OCI-LY7 (cell line): ENCODE measurements around the gene COX6B1. TPM values are rescaled to one million over a fixed set of nuclear protein-coding genes. Genes with fewer than 3 reads are reported as not detected.

Experiments
- BruUV-seq: library from RNA; stranded (reverse); fragments of 400-500 nt; replicated peaks from 2 replicates; lab custom pipeline; 2021; lab: Mats Ljungman, UMichigan
- CTCF ChIA-PET: fragments of 300-600 bp; sonication (Branson Sonifier 250); formaldehyde crosslinking; loops from one replicate; lab custom pipeline; 2022; ENCODE audit warnings: antibody characterized with exemption; ENCODE audit not compliant: unreplicated experiment; lab: Charles Lee
- POLR2A ChIA-PET: fragments of 300-600 bp; sonication (Branson Sonifier 250); formaldehyde crosslinking; loops from one replicate; lab custom pipeline; 2022; ENCODE audit warnings: antibody characterized with exemption; lab: Charles Lee
- DNase-seq: peaks from one replicate; pipeline ENCODE4 v3.0.0-alpha.2; 2015; ENCODE audit warnings: low spot score
- H2AFZ ChIP-seq: fragments of 200-600 bp; sonication (generic), shearing (Covaris generic); 2 replicates; pipeline ENCODE4 v1.6.1; 2014; ENCODE audit warnings: mild to moderate bottlenecking, antibody characterized with exemption, low read length, moderate library complexity
- H3K27ac ChIP-seq: fragments of 200-600 bp; sonication (generic); 2 replicates; pipeline ENCODE4 v1.5.1; 2014; ENCODE audit warnings: mixed run types, low read depth, mild to moderate bottlenecking, moderate library complexity, low read length, inconsistent platforms; ENCODE audit not compliant: poor library complexity, severe bottlenecking
- H3K36me3 ChIP-seq: fragments of 200-600 bp; sonication (generic); 2 replicates; pipeline ENCODE4 v1.6.1; 2014; ENCODE audit warnings: mild to moderate bottlenecking, antibody characterized with exemption, low read length, moderate library complexity, mixed read lengths; ENCODE audit not compliant: insufficient read depth
- H3K4me1 ChIP-seq: fragments of 200-600 bp; sonication (generic); 2 replicates; pipeline ENCODE4 v1.5.1; 2014; ENCODE audit warnings: mild to moderate bottlenecking, low read length; ENCODE audit not compliant: insufficient read depth, poor library complexity, severe bottlenecking
- H3K4me2 ChIP-seq: fragments of 200-600 bp; sonication (generic); 2 replicates; pipeline ENCODE4 v1.6.1; 2014; ENCODE audit warnings: mild to moderate bottlenecking, low read length
- H3K4me3 ChIP-seq: fragments of 200-600 bp; sonication (generic); 2 replicates; pipeline ENCODE4 v1.5.1; 2014; ENCODE audit warnings: mild to moderate bottlenecking, low read depth, low read length; ENCODE audit not compliant: poor library complexity, severe bottlenecking
- H3K79me2 ChIP-seq: fragments of 200-600 bp; sonication (generic); 2 replicates; pipeline ENCODE4 v1.6.1; 2016; ENCODE audit warnings: low read depth, mild to moderate bottlenecking, low read length, moderate library complexity, mixed read lengths; ENCODE audit not compliant: insufficient read depth
- H3K9me2 ChIP-seq: fragments of 200-600 bp; sonication (generic); 2 replicates; pipeline ENCODE4 v1.6.1; 2016; ENCODE audit warnings: mild to moderate bottlenecking, low read length, mixed read lengths; ENCODE audit not compliant: insufficient read depth
- H3K9me3 ChIP-seq: fragments of 200-600 bp; sonication (generic); 2 replicates; pipeline ENCODE4 v1.6.1; 2014; ENCODE audit warnings: mild to moderate bottlenecking, mixed run types, low read length, mixed read lengths
- H4K20me1 ChIP-seq: fragments of 200-600 bp; sonication (generic); 2 replicates; pipeline ENCODE4 v1.6.1; 2014; ENCODE audit warnings: mild to moderate bottlenecking, antibody characterized with exemption, low read length, moderate library complexity, mixed read lengths; ENCODE audit not compliant: insufficient read depth
- CTCF ChIP-seq: fragments of 200-600 bp; sonication (generic); conservative IDR thresholded peaks from 2 replicates; pipeline ENCODE4 v1.5.1; 2014; ENCODE audit warnings: mild to moderate bottlenecking, antibody characterized with exemption, low read length, moderate library complexity, mixed read lengths
- EZH2phosphoT487 ChIP-seq: fragments of 200-600 bp; sonication (generic); IDR thresholded peaks from 2 replicates; pipeline ENCODE4 v1.6.1; 2018; ENCODE audit warnings: low read depth, borderline replicate concordance, mild to moderate bottlenecking, mixed run types, antibody characterized with exemption, low read length, moderate library complexity, mixed read lengths
- intact Hi-C: fragments of 100-400 bp; cut with micrococcal nuclease; formaldehyde crosslinking; loops from one replicate; pipeline ENCODE4 v1.10.0; 2022; ENCODE audit not compliant: unreplicated experiment
- total RNA-seq, 2 experiments: library from RNA; depleted of rRNA in 1 of 2; stranded (reverse); fragments of >200 nt in 1 of 2; shearing (Covaris generic) in 1 of 2; gene quantifications; 2 replicates each; pipeline ENCODE4 v1.2.3, GENCODE V29; 2014 to 2022

COX6B1 gene
- total RNA-seq, 2 experiments from 2014 or later = 373 to 536 TPM

DNA sequence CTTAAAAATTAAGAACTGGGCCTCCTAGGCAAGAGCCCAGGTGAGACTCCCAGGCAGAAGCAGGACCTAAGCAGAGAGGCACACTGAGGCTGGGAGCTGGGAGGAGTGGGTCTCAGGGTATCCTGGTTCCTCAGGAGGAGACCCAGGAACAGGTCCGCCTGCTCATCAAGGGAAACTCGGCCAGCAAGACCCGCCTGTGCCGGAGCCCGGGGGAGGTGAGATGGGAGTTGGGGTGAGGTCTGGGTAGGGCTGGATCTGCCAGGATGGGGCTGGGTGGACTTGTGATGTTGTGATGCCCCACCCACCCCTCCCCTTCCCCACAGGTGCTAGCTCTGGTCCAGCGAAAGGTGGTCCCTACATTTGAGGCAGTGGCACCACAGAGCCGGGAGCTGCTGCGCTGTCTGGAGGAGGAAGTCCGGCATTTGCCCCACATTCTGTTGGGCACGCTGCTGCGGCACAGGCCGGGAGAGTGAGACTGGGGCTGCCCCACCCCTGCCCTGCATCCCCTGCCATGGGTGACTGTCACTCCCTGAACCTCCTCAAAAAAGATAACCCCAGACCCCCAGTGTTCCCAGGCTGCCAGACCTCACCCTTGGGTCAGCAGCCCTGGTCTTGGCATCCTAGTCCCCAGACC is 28.7 kb upstream of the COX6B1 start:
- TF ChIP-seq EZH2phosphoT487 (no peak), CTCF (no peak)
- Histone ChIP-seq H3K9me3 (no peaks in the 10 kb centered on the region), H3K4me1 (no peaks in the 10 kb centered on the region), H3K36me3 (peaks cover 35% of the 10 kb centered on the region; the same call in 1 of the 2 replicates), H3K9me2 (no peaks in the 10 kb centered on the region), H3K27ac (no peak overlapping the region), H4K20me1 (no peaks in the 10 kb centered on the region), H3K4me2 (no peak overlapping the region), H3K4me3 (no peak overlapping the region), H2AFZ (no peak overlapping the region), H3K79me2 (no peaks in the 10 kb centered on the region)
- POLR2A ChIA-PET = no interaction called here
- DNase-seq = no peak
- intact Hi-C loops = no loop called here
- CTCF ChIA-PET = no interaction called here
- no TSS peak for BruUV-seq

GRCh38 chr19:35620001-35620400 is 28.1 kb upstream of the COX6B1 start:
- Histone ChIP-seq H3K9me2 (no peaks in the 10 kb centered on the region), H2AFZ (no peak overlapping the region), H4K20me1 (no peaks in the 10 kb centered on the region), H3K4me3 (no peak overlapping the region), H3K27ac (no peak overlapping the region), H3K4me2 (no peak overlapping the region), H3K4me1 (no peaks in the 10 kb centered on the region), H3K36me3 (peaks cover 34% of the 10 kb centered on the region; the same call in 1 of the 2 replicates), H3K79me2 (no peaks in the 10 kb centered on the region), H3K9me3 (no peaks in the 10 kb centered on the region)
- ChIA-PET POLR2A (no interaction called here), CTCF (no interaction called here)
- DNase-seq = no peak
- TF ChIP-seq EZH2phosphoT487 (no peak), CTCF (no peak)
- no TSS peak for BruUV-seq
- intact Hi-C loops = no loop called here

DNA sequence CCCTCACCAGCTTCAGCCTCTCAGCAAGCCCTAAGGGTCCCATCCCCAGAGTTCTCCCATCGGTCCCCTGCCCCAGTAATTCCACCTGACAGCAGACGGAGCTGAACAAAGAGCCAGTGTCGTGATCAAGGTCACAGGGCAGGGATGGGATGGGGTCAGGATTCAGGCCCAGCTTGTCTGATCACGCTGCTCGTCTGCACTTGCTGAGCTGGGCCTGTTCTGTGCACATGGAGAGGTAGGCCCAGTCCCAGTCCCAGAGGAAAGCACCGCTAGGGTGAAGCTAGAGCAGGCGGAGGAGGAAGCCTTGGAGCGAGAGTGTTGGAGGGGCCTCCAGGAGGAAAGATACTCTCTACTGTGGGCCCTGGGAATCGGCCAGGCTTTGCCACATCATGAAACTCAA is 26.4 kb upstream of the COX6B1 start:
- no TSS peak for BruUV-seq
- Histone ChIP-seq H3K27ac (no peak overlapping the region), H3K4me3 (no peak overlapping the region), H3K36me3 (0 out of 2 replicates have a peak, but pooled peaks cover 23% of the 10 kb centered on the region), H3K9me3 (no peaks in the 10 kb centered on the region), H3K4me1 (no peaks in the 10 kb centered on the region), H4K20me1 (no peaks in the 10 kb centered on the region), H3K9me2 (no peaks in the 10 kb centered on the region), H3K79me2 (no peaks in the 10 kb centered on the region), H3K4me2 (no peak overlapping the region), H2AFZ (no peak overlapping the region)
- ChIA-PET CTCF (no interaction called here), POLR2A (no interaction called here)
- intact Hi-C loops = no loop called here
- no peak for TF ChIP-seq EZH2phosphoT487
- no peak for DNase-seq
